Loucy (cell line): ENCODE measurements around the gene ALX1.

Experiments
- EZH2phosphoT487 ChIP-seq: fragments of 200-600 bp; IDR thresholded peaks from 2 replicates; pipeline ENCODE4 v1.6.1; 2018; ENCODE audit warnings: antibody characterized with exemption, mild to moderate bottlenecking, moderate library complexity, borderline replicate concordance
- TF ChIP-seq, protein P1 (sequence below): fragments of 200-600 bp; sonication (generic); conservative IDR thresholded peaks from 2 replicates; pipeline ENCODE4 v1.5.1; 2014; ENCODE audit warnings: mild to moderate bottlenecking, antibody characterized with exemption, low read length

DNA sequence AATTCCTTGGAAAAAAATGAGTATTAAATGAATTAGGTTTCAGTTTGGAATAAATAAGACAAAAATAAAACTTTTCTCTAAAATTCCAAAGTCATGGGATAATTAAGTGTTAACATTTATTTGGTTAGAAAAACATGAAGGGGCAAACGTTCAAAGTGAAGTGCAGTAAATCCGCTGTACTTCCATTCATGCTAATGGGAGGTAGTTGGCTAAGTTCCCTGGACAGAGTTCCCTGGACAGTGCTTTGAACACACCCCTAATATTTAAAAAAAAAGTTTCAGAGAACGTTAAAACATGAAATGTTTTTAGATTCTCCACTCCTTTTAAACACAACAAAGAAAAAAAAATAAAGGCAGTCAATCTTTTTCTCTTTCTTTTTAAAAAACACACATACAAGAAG, 16.3 kb downstream of the ALX1 start:
- TF ChIP-seq, protein P1, sequence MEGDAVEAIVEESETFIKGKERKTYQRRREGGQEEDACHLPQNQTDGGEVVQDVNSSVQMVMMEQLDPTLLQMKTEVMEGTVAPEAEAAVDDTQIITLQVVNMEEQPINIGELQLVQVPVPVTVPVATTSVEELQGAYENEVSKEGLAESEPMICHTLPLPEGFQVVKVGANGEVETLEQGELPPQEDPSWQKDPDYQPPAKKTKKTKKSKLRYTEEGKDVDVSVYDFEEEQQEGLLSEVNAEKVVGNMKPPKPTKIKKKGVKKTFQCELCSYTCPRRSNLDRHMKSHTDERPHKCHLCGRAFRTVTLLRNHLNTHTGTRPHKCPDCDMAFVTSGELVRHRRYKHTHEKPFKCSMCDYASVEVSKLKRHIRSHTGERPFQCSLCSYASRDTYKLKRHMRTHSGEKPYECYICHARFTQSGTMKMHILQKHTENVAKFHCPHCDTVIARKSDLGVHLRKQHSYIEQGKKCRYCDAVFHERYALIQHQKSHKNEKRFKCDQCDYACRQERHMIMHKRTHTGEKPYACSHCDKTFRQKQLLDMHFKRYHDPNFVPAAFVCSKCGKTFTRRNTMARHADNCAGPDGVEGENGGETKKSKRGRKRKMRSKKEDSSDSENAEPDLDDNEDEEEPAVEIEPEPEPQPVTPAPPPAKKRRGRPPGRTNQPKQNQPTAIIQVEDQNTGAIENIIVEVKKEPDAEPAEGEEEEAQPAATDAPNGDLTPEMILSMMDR: no peak
- TF ChIP-seq EZH2phosphoT487: no peak
